CD8-positive, alpha-beta memory T cell (primary cell): ENCODE measurements around the gene POLR2C. TPM values are rescaled to one million over a fixed set of nuclear protein-coding genes. Genes with fewer than 3 reads are reported as not detected.

Source experiments
- CTCF ChIA-PET: fragments of 350-600 bp; sonication (Branson Sonifier 250); formaldehyde crosslinking; loops from one replicate; lab custom pipeline; 2021; ENCODE audit warnings: antibody characterized with exemption; lab: Charles Lee
- POLR2A ChIA-PET: fragments of 350-600 bp; sonication (Branson Sonifier 250); formaldehyde crosslinking; loops from one replicate; lab custom pipeline; 2021; ENCODE audit warnings: antibody characterized with exemption; lab: Charles Lee
- DNase-seq, 5 donors: peaks; one replicate each; pipeline versions ENCODE4 v3.0.0 to v3.0.0-alpha.2; 2020 to 2022; ENCODE audit warnings: mixed read lengths in 1 of 5
- H3K27ac ChIP-seq: one replicate; pipeline ENCODE4 v1.7.0; 2013; ENCODE audit warnings: low read depth, mild to moderate bottlenecking, low read length, moderate library complexity
- H3K27me3 ChIP-seq: 2 replicates; pipeline ENCODE4 v1.7.0; 2013; ENCODE audit warnings: low read length, mild to moderate bottlenecking; ENCODE audit not compliant: insufficient read depth, poor library complexity, severe bottlenecking
- H3K36me3 ChIP-seq: 2 replicates; pipeline ENCODE4 v1.7.0; 2013; ENCODE audit warnings: mild to moderate bottlenecking, low read length, moderate library complexity; ENCODE audit not compliant: insufficient read depth
- H3K4me1 ChIP-seq: 2 replicates; pipeline ENCODE4 v1.7.0; 2013; ENCODE audit warnings: mild to moderate bottlenecking, low read length, moderate library complexity; ENCODE audit not compliant: insufficient read depth
- H3K4me3 ChIP-seq: 2 replicates; pipeline ENCODE4 v1.7.0; 2013; ENCODE audit warnings: mild to moderate bottlenecking, low read length
- H3K9me3 ChIP-seq: 2 replicates; pipeline ENCODE4 v1.7.0; 2013; ENCODE audit warnings: mild to moderate bottlenecking, low read length
- H3K27ac Mint-ChIP-seq, 8 donors: one replicate each; pipeline ENCODE4 v1.8.0; 2020 to 2021; ENCODE audit warnings: mixed read lengths in 8 of 8, mild to moderate bottlenecking in 6 of 8, inconsistent platforms in 3 of 8, moderate library complexity in 3 of 8
- H3K27me3 Mint-ChIP-seq, 2 donors: one replicate each; pipeline ENCODE4 v1.8.0; 2020 to 2021; ENCODE audit warnings: mixed read lengths in 2 of 2, mild to moderate bottlenecking in 1 of 2, moderate library complexity in 1 of 2
- H3K36me3 Mint-ChIP-seq, 3 donors: one replicate each; pipeline ENCODE4 v1.8.0; 2020 to 2021; ENCODE audit warnings: mixed read lengths in 3 of 3, inconsistent platforms in 1 of 3, mild to moderate bottlenecking in 1 of 3
- H3K4me1 Mint-ChIP-seq, 3 donors: one replicate each; pipeline ENCODE4 v1.8.0; 2020 to 2021; ENCODE audit warnings: mixed read lengths in 3 of 3, inconsistent platforms in 1 of 3, mild to moderate bottlenecking in 1 of 3
- H3K4me3 Mint-ChIP-seq, 7 donors: one replicate each; pipeline ENCODE4 v1.8.0; 2020 to 2021; ENCODE audit warnings: mixed read lengths in 7 of 7, mild to moderate bottlenecking in 6 of 7, moderate library complexity in 4 of 7, inconsistent platforms in 2 of 7
- H3K9me3 Mint-ChIP-seq, 5 donors: one replicate each; pipeline ENCODE4 v1.8.0; 2020 to 2022; ENCODE audit warnings: mixed read lengths in 5 of 5, mild to moderate bottlenecking in 3 of 5, moderate library complexity in 2 of 5, inconsistent platforms in 1 of 5
- polyA plus RNA-seq: library from polyadenylated mRNA; unstranded; fragments of 300-500 nt; fragmentation: Illumina TruSeq; gene quantifications from one replicate; pipeline ENCODE4 v1.2.3, GENCODE V29; 2021
- total RNA-seq, 2 experiments: library from RNA; stranded (reverse); gene quantifications; one replicate each; pipeline ENCODE4 v1.2.3, GENCODE V29; 2021

Gene POLR2C
- total and polyA plus RNA-seq, 3 experiments from 2014 or later, result 36.1 to 95.0 (median 92.3) TPM

GRCh38 chr16:57476546-57477410, 14.3 kb downstream of the POLR2C start:
- CTCF ChIA-PET, result interaction anchor here (0.7 to 2.4 kb wide), 2 partner anchors 15 to 58 kb away, joined by 3 to 10 read pairs; partner anchors contain the start of gene POLR2C
- no peaks in the 10 kb centered on the region for H3K9me3 Mint-ChIP-seq
- H3K4me1 Mint-ChIP-seq, result peaks cover 7 to 24% (median 8%) of the 10 kb centered on the region in 3 donors
- DNase-seq, result no peak
- H3K27me3 Mint-ChIP-seq, result no peaks in the 10 kb centered on the region
- Histone ChIP-seq H3K36me3 (no peaks in the 10 kb centered on the region), H3K27me3 (no peaks in the 10 kb centered on the region), H3K4me1 (peaks cover 16% of the 10 kb centered on the region), H3K9me3 (no peaks in the 10 kb centered on the region), H3K4me3 (no peak overlapping the region), H3K27ac (no peak overlapping the region)
- H3K4me3 Mint-ChIP-seq, result peak overlapping the region in 2 of 7 donors; percentile 37 to 78
- H3K27ac Mint-ChIP-seq, result peak overlapping the region in 5 of 8 donors; percentile 54 to 85 (median 61)
- H3K36me3 Mint-ChIP-seq, result peaks cover 0 to 12% (median 0%) of the 10 kb centered on the region in 3 donors
- POLR2A ChIA-PET, result interaction anchor here (0.6 kb wide), 1 partner anchor 31 kb away, joined by 8 read pairs; no protein-coding TSS in a partner anchor

- H3K27me3 Mint-ChIP-seq, result no peaks in the 10 kb centered on the region
- H3K4me1 ChIP-seq, result peaks cover 16% of the 10 kb centered on the region
- ChIA-PET CTCF (interaction anchor here (1.4 kb wide), 1 partner anchor 15 kb away, joined by 3 read pairs; the partner anchor contains the start of gene POLR2C), POLR2A (interaction anchor here (0.6 kb wide), 1 partner anchor 32 kb away, joined by 8 read pairs; no protein-coding TSS in a partner anchor)
- H3K27ac Mint-ChIP-seq, result no peak overlapping the region
- DNase-seq, result no peak
- peaks cover 0 to 5% (median 0%) of the 10 kb centered on the region in 3 donors for H3K36me3 Mint-ChIP-seq
- H3K4me1 Mint-ChIP-seq, result peaks cover 7 to 24% (median 8%) of the 10 kb centered on the region in 3 donors
- no peaks in the 10 kb centered on the region for H3K36me3 ChIP-seq
- H3K9me3 ChIP-seq, result no peaks in the 10 kb centered on the region
- H3K27me3 ChIP-seq, result no peaks in the 10 kb centered on the region
- H3K9me3 Mint-ChIP-seq, result no peaks in the 10 kb centered on the region
- no peak overlapping the region for H3K4me3 ChIP-seq
- no peak overlapping the region for H3K27ac ChIP-seq
- no peak overlapping the region for H3K4me3 Mint-ChIP-seq
These were observed 15.2 kb downstream of the POLR2C start for GRCh38 chr16:57477531-57478202.

DNA sequence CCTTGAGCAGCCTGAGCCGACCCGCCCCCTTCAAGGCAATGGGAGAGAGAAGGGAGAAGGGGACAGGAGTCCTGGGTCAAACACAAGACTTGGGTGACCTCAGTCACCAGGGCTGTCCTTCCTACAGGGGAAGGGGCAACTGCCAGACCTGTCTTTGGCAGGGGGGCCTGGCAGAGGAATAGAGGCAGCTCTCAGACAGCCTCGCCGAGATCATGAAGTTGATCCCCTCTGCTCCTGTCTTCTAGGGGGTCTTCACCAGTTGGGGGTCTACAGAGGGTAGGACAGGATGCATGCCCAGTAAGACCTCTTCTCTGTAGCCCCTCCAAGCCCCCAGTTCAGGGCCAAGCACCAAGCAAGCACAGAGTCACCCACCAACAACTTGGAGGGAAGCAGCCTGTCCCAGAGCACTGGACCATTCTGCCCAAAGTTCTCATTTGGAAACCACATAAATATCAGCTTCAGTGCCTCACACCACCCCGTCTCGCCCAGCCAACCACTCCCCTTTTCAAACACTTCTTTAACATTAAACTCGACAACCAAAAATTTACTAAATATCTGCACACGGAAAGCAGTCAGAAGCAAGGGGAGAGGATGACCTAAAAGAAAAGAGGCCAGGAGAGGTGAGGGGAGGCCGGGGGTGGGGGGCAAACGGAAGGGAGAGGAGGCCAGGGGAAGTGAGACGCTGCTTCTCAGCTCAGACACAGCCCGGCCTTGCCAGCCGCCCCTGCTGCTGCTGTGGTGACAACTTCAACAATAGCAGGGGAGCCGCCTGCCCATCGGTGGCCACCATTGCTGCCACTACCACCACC, 16.1 kb downstream of the POLR2C start:
- no peak for DNase-seq
- Histone ChIP-seq H3K4me3 (no peak overlapping the region), H3K9me3 (no peaks in the 10 kb centered on the region), H3K27me3 (no peaks in the 10 kb centered on the region), H3K4me1 (peaks cover 16% of the 10 kb centered on the region), H3K36me3 (no peaks in the 10 kb centered on the region), H3K27ac (no peak overlapping the region)
- Mint-ChIP-seq H3K36me3 (peaks cover 0 to 2% (median 0%) of the 10 kb centered on the region in 3 donors), H3K27me3 (no peaks in the 10 kb centered on the region), H3K9me3 (no peaks in the 10 kb centered on the region), H3K27ac (peak overlapping the region in 1 of 8 donors; percentile 57), H3K4me3 (no peak overlapping the region), H3K4me1 (peaks cover 7 to 24% (median 8%) of the 10 kb centered on the region in 3 donors)
- ChIA-PET CTCF (interaction anchor here (1.4 kb wide), 1 partner anchor 16 kb away, joined by 3 read pairs; the partner anchor contains the start of gene POLR2C), POLR2A (no interaction called here)

GRCh38 chr16:57479205-57479975, 16.9 kb downstream of the POLR2C start:
- CTCF ChIA-PET, result interaction anchor here (1.2 to 1.4 kb wide), 2 partner anchors 16 to 17 kb away, joined by 3 read pairs; partner anchors contain the start of gene POLR2C

DNA sequence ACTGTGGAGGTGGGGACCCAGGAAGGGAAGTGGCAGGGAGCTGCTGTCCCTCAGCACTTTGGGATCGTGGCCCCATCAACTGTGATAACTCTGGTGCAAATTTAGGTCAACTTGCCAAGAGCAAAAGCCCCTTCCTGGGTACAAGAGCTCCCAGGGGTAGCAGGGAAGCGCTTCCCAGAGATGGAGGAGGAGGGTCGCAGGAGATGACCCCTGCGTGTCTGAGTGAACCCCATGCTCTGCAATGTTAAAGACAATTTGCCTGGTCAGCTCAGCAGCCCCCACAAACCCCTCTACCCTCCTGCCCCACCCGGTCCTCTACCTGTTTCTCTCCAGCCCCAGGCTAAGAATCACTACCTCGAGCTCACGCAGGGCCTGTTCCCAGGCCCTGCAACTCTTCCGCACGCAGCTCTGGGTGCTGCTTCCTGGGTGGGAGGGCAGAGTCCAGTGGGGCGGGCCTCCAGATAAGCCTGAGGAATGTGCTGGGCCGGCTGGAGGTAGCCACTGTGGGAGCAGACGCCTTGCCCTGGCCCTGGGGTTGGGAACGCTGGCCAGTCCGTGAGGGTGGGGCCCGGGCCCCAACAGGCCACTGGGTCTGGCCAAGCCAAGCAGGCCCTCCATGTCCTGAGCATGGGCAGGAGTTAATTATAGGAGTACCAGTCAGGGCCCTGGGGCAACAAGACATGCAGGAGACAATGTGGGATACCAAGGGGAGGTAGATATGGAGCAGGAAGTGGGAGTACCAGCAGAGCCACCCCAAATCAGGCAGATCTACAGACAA, 17.7 kb downstream of the POLR2C start:
- H3K27me3 ChIP-seq, result no peaks in the 10 kb centered on the region
- CTCF ChIA-PET, result interaction anchor here (1.2 to 1.9 kb wide), 2 partner anchors 18 to 39 kb away, joined by 3 to 10 read pairs; partner anchors contain the start of gene POLR2C
- H3K36me3 ChIP-seq, result no peaks in the 10 kb centered on the region
- POLR2A ChIA-PET, result no interaction called here
- H3K27ac ChIP-seq, result peak overlapping the region; percentile 24
- peaks cover 17% of the 10 kb centered on the region for H3K4me1 ChIP-seq
- Mint-ChIP-seq H3K4me1 (peaks cover 13 to 29% (median 14%) of the 10 kb centered on the region in 3 donors), H3K36me3 (peaks cover 0 to 2% (median 0%) of the 10 kb centered on the region in 3 donors), H3K27me3 (no peaks in the 10 kb centered on the region), H3K4me3 (no peak overlapping the region), H3K27ac (peak overlapping the region in 1 of 8 donors; percentile 68), H3K9me3 (no peaks in the 10 kb centered on the region)
- H3K9me3 ChIP-seq, result no peaks in the 10 kb centered on the region
- H3K4me3 ChIP-seq, result no peak overlapping the region
- no peak for DNase-seq

More at GRCh38 chr16:57479205-57479975, 16.9 kb downstream of the POLR2C start:
- H3K9me3 ChIP-seq, result no peaks in the 10 kb centered on the region
- no peak overlapping the region for H3K4me3 Mint-ChIP-seq
- peaks cover 8 to 24% (median 8%) of the 10 kb centered on the region in 3 donors for H3K4me1 Mint-ChIP-seq
- H3K9me3 Mint-ChIP-seq, result no peaks in the 10 kb centered on the region
- peaks cover 0 to 2% (median 0%) of the 10 kb centered on the region in 3 donors for H3K36me3 Mint-ChIP-seq
- no peak overlapping the region for H3K4me3 ChIP-seq
- H3K27me3 Mint-ChIP-seq, result no peaks in the 10 kb centered on the region
- no peaks in the 10 kb centered on the region for H3K36me3 ChIP-seq
- peaks cover 16% of the 10 kb centered on the region for H3K4me1 ChIP-seq
- peak overlapping the region; percentile 24 for H3K27ac ChIP-seq
- no peaks in the 10 kb centered on the region for H3K27me3 ChIP-seq
- H3K27ac Mint-ChIP-seq, result peak overlapping the region in 1 of 8 donors; percentile 68
- POLR2A ChIA-PET, result no interaction called here
- DNase-seq, result no peak

- peaks cover 19% of the 10 kb centered on the region for H3K4me1 ChIP-seq
- Mint-ChIP-seq H3K4me3 (peak overlapping the region in 1 of 7 donors; percentile 63), H3K9me3 (no peaks in the 10 kb centered on the region), H3K27ac (no peak overlapping the region), H3K4me1 (peaks cover 20 to 33% (median 20%) of the 10 kb centered on the region in 3 donors), H3K36me3 (peaks cover 0 to 4% (median 0%) of the 10 kb centered on the region in 3 donors), H3K27me3 (no peaks in the 10 kb centered on the region)
- H3K4me3 ChIP-seq, result no peak overlapping the region
- no peak for DNase-seq
- H3K27ac ChIP-seq, result no peak overlapping the region
- no peaks in the 10 kb centered on the region for H3K36me3 ChIP-seq
- H3K27me3 ChIP-seq, result no peaks in the 10 kb centered on the region
- CTCF ChIA-PET, result interaction anchor here (0.8 to 1.9 kb wide), 3 partner anchors 18 to 56 kb away, joined by 3 to 10 read pairs (median 4); partner anchors contain the start of genes CCDC102A and POLR2C
- no peaks in the 10 kb centered on the region for H3K9me3 ChIP-seq
- POLR2A ChIA-PET, result no interaction called here
These were observed 18.3 kb downstream of the POLR2C start for GRCh38 chr16:57480754-57481230.
